Panc1 (cell line): ENCODE measurements around the gene OSGIN1.
A peak's percentile ranks its signal among the peaks of the same experiment; 100 is the strongest.

Experiments used
- CTCF ChIP-seq: fragments of 450-650 bp; IDR thresholded peaks from 2 replicates; pipeline ENCODE4 v1.5.1; 2017; ENCODE audit warnings: mild to moderate bottlenecking
- POLR2AphosphoS5 ChIP-seq: IDR thresholded peaks from 2 replicates; pipeline ENCODE4 v1.6.1; 2012; ENCODE audit warnings: mild to moderate bottlenecking, low read depth, low read length, moderate library complexity
- SIN3A ChIP-seq: IDR thresholded peaks from 2 replicates; pipeline ENCODE4 v1.6.1; 2012; ENCODE audit warnings: low read depth, mild to moderate bottlenecking, low read length, moderate library complexity, borderline replicate concordance; ENCODE audit not compliant: insufficient read depth
- TCF7L2 ChIP-seq: IDR thresholded peaks from 2 replicates; pipeline ENCODE4 v1.6.1; 2011; ENCODE audit warnings: mild to moderate bottlenecking, low read depth, low read length, inconsistent platforms

GRCh38 chr16:83953796-83954576 lies 946 bp downstream of the OSGIN1 start:
- TF ChIP-seq SIN3A = no peak
- peak; percentile 80 for TF ChIP-seq CTCF
- TF ChIP-seq POLR2AphosphoS5 = no peak
- TF ChIP-seq TCF7L2 = peak; percentile 48
